Activated CD8-positive, alpha-beta memory T cell treated with anti-CD3 and anti-CD28 coated beads for 1 hour (primary cell): ENCODE data around the gene FOXF1.

Source experiments
- DNase-seq, 2 donors: peaks; one replicate each; pipeline ENCODE4 v3.0.0-alpha.2; 2020; ENCODE audit warnings: low read depth in 1 of 2; ENCODE audit errors: extremely low read depth in 1 of 2

FOXF1 gene

DNA sequence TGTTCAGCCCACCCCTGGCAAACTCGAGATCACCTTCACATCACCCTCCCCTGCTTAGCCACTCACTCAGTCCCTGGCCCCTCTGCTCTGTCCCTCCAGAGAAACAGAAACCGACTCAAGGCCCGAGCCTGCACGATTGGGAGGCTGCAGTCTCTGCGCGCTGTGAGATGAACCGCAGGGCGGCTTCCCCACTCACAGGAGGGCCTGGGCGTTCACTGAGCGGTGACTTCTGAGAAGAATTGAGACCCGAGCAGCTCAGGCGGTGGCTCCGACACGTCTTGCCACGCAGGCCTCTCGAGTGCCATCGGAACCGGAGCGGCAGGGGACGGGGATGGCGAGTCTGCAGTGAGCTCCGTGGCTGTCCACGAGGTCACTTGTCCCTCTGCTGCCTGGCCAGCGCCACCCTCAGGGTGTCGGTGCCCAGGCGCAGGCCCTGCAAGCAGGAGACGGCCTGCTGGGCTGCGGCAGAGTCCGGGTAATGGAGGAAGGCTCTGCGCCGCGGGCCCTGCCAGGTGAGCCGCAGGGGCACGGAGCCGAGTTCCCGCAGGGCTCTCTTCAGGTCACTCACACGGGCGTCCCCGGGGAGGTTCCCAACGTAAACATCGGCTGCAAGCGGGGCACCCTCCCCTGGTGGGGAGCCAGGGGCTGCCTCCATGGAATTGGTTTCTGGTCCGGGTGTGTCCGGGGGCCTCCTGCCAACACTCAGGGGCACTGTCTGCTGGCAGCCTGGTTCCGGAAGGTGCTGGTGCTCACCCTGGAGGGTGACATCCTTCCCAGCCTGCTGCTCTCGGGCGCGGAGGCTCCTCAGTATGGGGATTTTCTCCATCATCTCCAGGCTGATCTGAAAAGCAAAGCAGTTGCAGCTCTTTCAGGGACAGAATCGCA is 21.6 kb downstream of the FOXF1 start:
- DNase-seq: no peak

- no peak for DNase-seq
These were observed 22.1 kb downstream of the FOXF1 start for GRCh38 chr16:86532526-86532815.

DNA sequence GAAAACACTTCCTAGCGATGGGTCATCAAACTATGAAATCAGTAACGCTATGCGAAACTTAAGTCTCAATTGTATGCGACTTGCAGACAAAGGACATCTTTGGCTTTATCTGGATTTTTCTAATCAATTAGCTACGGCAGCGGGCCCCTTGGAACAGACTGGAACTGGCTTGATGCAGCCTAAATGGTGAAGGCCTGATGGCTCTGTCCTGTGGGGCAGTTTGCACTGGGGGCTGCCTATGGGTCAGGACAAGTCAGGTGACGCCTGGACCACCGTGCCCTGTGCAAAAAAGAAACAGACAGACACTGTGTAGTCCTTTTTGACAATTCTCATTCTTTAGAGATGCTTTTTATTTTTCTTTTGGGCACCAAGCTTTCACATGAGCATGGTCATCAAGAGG is 22.7 kb downstream of the FOXF1 start:
- no peak for DNase-seq

GRCh38 chr16:86533767-86534351 is 23.5 kb downstream of the FOXF1 start:
- no peak for DNase-seq

GRCh38 chr16:86534779-86535615 is 24.7 kb downstream of the FOXF1 start:
- no peak for DNase-seq

DNA sequence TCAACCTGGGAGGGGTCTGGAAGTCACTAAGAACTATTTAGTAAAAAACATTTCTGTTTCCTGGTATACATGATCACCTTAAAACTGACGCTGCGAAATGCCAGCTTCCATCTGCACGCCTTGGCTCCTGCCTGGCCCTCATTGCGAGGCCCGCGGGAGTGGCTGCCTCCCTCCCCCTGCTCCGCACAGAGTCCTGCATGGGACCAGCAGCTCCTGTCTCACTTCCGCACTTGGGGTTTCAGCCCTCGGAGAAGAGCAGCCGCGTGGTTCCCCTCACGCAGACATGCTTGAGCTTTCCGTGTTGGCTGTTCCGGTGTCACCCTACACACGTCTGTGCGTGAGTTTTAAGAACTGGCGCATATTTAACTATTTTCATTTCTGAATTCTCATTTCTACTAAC is 26.3 kb downstream of the FOXF1 start:
- DNase-seq: no peak

DNA sequence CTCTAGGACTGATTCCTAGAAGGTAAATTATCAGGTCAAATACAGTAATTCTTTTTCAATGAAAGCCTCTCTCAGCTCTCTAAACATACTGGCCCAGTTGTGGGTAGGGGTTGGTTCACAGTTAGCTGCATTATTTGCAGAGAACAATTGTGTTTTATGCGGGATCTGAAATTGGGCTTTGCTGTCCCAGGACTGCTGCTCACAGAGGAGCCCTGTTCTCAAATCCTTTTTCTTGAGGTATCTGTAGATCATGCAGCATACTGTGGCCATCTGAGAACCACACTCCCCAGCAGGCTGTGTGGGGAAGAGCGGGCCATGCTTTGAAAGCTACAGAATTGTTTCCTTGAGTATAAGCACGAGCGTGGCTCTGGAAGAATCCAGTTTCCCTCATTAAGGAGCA is 27.2 kb downstream of the FOXF1 start:
- DNase-seq: no peak

DNA sequence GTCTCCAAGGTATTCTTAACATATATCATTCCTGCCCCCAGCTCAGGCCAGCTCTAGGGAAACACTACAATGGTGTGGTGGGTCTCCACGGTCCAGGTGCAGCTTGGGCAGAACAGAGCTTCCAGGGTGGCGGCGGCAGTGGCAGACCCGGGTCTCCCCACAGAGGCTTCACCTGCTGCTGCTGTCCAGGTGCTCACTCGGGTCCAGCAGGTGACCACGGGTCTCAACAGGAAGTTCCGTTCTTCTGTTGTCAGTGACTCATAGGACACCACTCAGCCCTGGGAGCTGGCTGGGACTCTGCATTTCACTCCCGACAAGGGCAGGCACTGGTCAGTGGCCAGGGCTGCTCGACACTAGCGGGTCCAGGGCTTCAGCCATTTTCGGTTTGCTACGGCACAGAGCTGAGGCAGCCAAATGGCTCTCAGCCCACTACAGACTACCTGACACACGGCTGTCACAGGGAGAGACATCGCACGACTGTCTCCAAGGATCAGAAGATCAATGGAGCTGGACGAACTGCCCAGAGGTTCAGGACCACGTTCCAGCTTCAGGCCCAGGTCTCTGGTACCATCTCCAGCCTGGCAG is 28.0 kb downstream of the FOXF1 start:
- DNase-seq: no peak

GRCh38 chr16:86540894-86541293 is 30.6 kb downstream of the FOXF1 start:
- no peak for DNase-seq

- no peak for DNase-seq
These were observed 31.2 kb downstream of the FOXF1 start for GRCh38 chr16:86541560-86541959.

- no peak for DNase-seq
These were observed 32.7 kb downstream of the FOXF1 start for GRCh38 chr16:86542756-86543750.

DNA sequence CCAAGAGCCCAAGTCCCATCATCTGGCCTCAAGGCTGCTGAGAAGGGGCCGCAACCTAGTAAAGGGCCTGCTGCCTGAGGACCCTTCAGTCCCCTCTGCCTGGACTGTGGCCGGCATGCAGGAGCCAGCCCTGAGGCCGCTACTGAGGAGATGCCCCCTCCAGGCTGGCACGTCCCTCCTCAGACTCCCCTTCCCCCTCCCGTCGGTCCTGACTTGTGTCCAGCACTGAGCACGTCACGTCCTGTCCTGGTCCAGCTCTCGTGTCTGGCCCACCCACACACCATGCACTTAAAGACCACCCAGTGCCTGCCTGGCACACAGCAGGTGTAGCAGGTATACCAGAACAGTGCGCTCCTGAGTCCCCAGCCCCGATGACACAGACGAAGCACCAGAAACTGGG is 35.2 kb downstream of the FOXF1 start:
- no peak for DNase-seq

- DNase-seq: no peak
These were observed 35.8 kb downstream of the FOXF1 start for GRCh38 chr16:86545954-86546637.

DNA sequence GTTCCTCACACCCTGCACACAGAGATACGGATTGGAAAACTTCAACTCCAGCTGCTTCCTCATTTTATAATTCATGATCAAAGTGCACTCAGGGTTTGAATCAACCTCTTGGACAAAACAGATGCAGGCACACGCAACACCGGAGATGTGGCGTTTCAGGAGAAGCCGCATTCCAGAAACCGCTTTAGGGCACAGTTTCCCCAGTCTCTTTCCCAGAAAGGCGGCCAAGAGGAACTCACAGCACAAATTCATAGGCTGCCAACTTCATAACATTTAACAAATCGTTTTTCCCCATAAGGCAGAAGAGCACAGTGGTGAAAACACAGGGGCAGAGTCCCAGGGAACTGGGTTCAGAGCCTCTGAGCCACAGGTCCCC is 36.3 kb downstream of the FOXF1 start:
- DNase-seq: no peak

- DNase-seq: no peak
These were observed 37.0 kb downstream of the FOXF1 start for GRCh38 chr16:86547286-86547685.

- DNase-seq: peak in 1 of 2 donors; percentile 6
These were observed 39.0 kb downstream of the FOXF1 start for GRCh38 chr16:86549076-86549892.

DNA sequence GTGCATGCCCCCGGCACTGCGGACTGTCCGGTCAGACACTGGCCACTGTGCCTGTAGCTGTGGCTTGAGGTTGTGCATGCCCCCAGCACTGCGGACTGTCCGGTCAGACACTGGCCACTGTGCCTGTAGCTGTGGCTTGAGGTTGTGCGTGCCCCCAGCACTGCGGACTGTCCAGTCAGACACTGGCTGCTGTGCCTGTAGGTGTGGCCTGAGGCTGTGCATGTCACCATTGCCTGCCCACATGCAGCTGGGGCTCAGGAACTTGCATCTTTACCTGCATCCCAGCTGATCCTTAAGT is 39.5 kb downstream of the FOXF1 start:
- no peak for DNase-seq

GRCh38 chr16:86550281-86550680 is 40.0 kb downstream of the FOXF1 start:
- no peak for DNase-seq

DNA sequence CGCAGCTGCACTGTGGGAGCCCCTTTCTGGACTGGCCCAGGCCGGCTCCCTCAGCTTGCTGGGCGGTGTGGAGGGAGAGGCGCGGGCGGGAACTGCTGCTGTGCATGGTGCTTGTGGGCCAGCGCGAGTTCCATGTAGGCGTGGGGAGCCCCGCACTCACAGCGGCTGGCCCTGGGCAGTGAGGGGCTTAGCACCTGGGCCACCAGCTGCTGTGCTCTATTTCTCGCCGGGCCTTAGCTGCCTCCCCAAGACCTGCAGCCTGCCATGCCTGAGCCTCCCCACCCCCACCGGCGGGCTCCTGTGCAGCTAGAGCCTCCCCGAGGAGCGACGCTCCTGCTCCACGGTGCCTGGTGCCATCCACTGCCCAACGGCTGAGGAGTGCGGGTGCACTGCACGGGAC is 43.0 kb downstream of the FOXF1 start:
- DNase-seq: no peak
